ENCODE data around the gene PCSK6. TPM values are rescaled to one million over a fixed set of nuclear protein-coding genes. Genes with fewer than 3 reads are reported as not detected.

Gene PCSK6
- total RNA-seq, 2 experiments from 2014 or later, result 0.57 TPM; not detected in 1

- no peaks in the 10 kb centered on the region for H4K20me1 ChIP-seq (ENCODE audit: insufficient read depth, low read length)
- H3K4me1 ChIP-seq (ENCODE audit: insufficient read depth, low read length, poor library complexity, severe bottlenecking), result no peaks in the 10 kb centered on the region
- no peak overlapping the region for H3K4me2 ChIP-seq (ENCODE audit: low read length)
- H3K9me2 ChIP-seq (ENCODE audit: insufficient read depth, low read length), result no peaks in the 10 kb centered on the region
- intact Hi-C loops (cut with micrococcal nuclease; ENCODE audit: unreplicated experiment), result no loop called here
- no peaks in the 10 kb centered on the region for H3K9me3 ChIP-seq (ENCODE audit: low read length)
- no peak overlapping the region for H3K27ac ChIP-seq (ENCODE audit: low read depth, low read length, poor library complexity, severe bottlenecking)
- TF ChIP-seq, protein P1, sequence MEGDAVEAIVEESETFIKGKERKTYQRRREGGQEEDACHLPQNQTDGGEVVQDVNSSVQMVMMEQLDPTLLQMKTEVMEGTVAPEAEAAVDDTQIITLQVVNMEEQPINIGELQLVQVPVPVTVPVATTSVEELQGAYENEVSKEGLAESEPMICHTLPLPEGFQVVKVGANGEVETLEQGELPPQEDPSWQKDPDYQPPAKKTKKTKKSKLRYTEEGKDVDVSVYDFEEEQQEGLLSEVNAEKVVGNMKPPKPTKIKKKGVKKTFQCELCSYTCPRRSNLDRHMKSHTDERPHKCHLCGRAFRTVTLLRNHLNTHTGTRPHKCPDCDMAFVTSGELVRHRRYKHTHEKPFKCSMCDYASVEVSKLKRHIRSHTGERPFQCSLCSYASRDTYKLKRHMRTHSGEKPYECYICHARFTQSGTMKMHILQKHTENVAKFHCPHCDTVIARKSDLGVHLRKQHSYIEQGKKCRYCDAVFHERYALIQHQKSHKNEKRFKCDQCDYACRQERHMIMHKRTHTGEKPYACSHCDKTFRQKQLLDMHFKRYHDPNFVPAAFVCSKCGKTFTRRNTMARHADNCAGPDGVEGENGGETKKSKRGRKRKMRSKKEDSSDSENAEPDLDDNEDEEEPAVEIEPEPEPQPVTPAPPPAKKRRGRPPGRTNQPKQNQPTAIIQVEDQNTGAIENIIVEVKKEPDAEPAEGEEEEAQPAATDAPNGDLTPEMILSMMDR (conservative IDR thresholded peaks at IDR 0.05; ENCODE audit: low read length), result no peak
- TF ChIP-seq EZH2phosphoT487 (IDR thresholded peaks at IDR 0.05; ENCODE audit: borderline replicate concordance, low read depth, low read length), result no peak
- ChIA-PET POLR2A (no interaction called here), CTCF (ENCODE audit: unreplicated experiment) (no interaction called here)
- DNase-seq (ENCODE audit: low spot score), result no peak
- H3K79me2 ChIP-seq (ENCODE audit: insufficient read depth, low read depth, low read length), result no peaks in the 10 kb centered on the region
- no peak overlapping the region for H2AFZ ChIP-seq (ENCODE audit: low read length)
- no peaks in the 10 kb centered on the region for H3K36me3 ChIP-seq (ENCODE audit: insufficient read depth, low read length)
- BruUV-seq (replicated peaks), result no TSS peak
- H3K4me3 ChIP-seq (ENCODE audit: low read depth, low read length, poor library complexity, severe bottlenecking), result no peak overlapping the region
Observed at GRCh38 chr15:101447561-101448071, 41.9 kb downstream of the PCSK6 start.

GRCh38 chr15:101447168-101447533, 42.4 kb downstream of the PCSK6 start:
- no peak for TF ChIP-seq EZH2phosphoT487 (IDR thresholded peaks at IDR 0.05; ENCODE audit: borderline replicate concordance, low read depth, low read length)
- TF ChIP-seq, protein P1 (conservative IDR thresholded peaks at IDR 0.05; ENCODE audit: low read length), result no peak
- Histone ChIP-seq H3K27ac (ENCODE audit: low read depth, low read length, poor library complexity, severe bottlenecking) (no peak overlapping the region), H2AFZ (ENCODE audit: low read length) (no peak overlapping the region), H3K36me3 (ENCODE audit: insufficient read depth, low read length) (no peaks in the 10 kb centered on the region), H4K20me1 (ENCODE audit: insufficient read depth, low read length) (no peaks in the 10 kb centered on the region), H3K9me3 (ENCODE audit: low read length) (no peaks in the 10 kb centered on the region), H3K4me2 (ENCODE audit: low read length) (no peak overlapping the region), H3K79me2 (ENCODE audit: insufficient read depth, low read depth, low read length) (no peaks in the 10 kb centered on the region), H3K4me1 (ENCODE audit: insufficient read depth, low read length, poor library complexity, severe bottlenecking) (no peaks in the 10 kb centered on the region), H3K9me2 (ENCODE audit: insufficient read depth, low read length) (no peaks in the 10 kb centered on the region), H3K4me3 (ENCODE audit: low read depth, low read length, poor library complexity, severe bottlenecking) (no peak overlapping the region)
- BruUV-seq (replicated peaks), result no TSS peak
- POLR2A ChIA-PET, result no interaction called here
- DNase-seq (ENCODE audit: low spot score), result no peak
- intact Hi-C loops (cut with micrococcal nuclease; ENCODE audit: unreplicated experiment), result no loop called here
- CTCF ChIA-PET (ENCODE audit: unreplicated experiment), result no interaction called here

DNA sequence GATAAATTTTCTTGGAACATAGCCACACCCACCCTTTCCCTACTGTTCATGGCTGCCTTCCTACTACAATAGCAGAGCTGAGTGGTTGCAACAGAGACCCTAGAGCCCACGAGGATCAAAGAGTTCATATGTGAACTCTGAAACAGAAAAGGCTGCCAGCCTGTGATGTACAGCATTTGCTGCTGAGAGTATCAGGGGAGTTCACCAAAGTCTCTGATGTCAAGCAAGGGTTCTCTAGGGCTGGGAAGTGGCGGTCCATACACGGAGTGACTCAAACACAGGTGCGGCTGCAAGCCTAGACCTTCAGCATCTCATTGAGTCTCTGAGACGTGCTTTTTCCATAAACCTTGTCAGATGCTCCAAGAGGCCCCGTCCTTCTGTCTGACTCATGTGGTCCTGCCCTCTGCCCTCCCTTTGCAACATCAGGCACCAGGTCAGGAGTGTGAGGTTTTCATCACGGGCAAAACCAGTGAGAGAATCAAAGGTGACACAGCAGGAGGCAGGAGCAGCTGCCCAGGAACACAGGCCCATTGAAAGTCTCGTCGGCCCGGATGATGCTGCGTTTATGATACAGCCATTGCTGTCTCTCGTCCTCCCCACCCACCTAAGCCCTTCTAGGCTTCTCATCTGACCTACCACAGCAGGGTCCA, 42.9 kb downstream of the PCSK6 start:
- H3K4me1 ChIP-seq (ENCODE audit: insufficient read depth, low read length, poor library complexity, severe bottlenecking), result no peaks in the 10 kb centered on the region
- CTCF ChIA-PET (ENCODE audit: unreplicated experiment), result no interaction called here
- intact Hi-C loops (cut with micrococcal nuclease; ENCODE audit: unreplicated experiment), result no loop called here
- H2AFZ ChIP-seq (ENCODE audit: low read length), result no peak overlapping the region
- POLR2A ChIA-PET, result no interaction called here
- H3K27ac ChIP-seq (ENCODE audit: low read depth, low read length, poor library complexity, severe bottlenecking), result no peak overlapping the region
- DNase-seq (ENCODE audit: low spot score), result no peak
- no peaks in the 10 kb centered on the region for H3K79me2 ChIP-seq (ENCODE audit: insufficient read depth, low read depth, low read length)
- TF ChIP-seq, protein P1 (conservative IDR thresholded peaks at IDR 0.05; ENCODE audit: low read length), result no peak
- no peak for TF ChIP-seq EZH2phosphoT487 (IDR thresholded peaks at IDR 0.05; ENCODE audit: borderline replicate concordance, low read depth, low read length)
- no peak overlapping the region for H3K4me3 ChIP-seq (ENCODE audit: low read depth, low read length, poor library complexity, severe bottlenecking)
- no peaks in the 10 kb centered on the region for H3K36me3 ChIP-seq (ENCODE audit: insufficient read depth, low read length)
- H4K20me1 ChIP-seq (ENCODE audit: insufficient read depth, low read length), result no peaks in the 10 kb centered on the region
- BruUV-seq (replicated peaks), result no TSS peak
- no peak overlapping the region for H3K4me2 ChIP-seq (ENCODE audit: low read length)
- no peaks in the 10 kb centered on the region for H3K9me3 ChIP-seq (ENCODE audit: low read length)
- no peaks in the 10 kb centered on the region for H3K9me2 ChIP-seq (ENCODE audit: insufficient read depth, low read length)
